CD4-positive, alpha-beta memory T cell (primary cell): ENCODE data around the gene LRRFIP2. TPM values are rescaled to one million over a fixed set of nuclear protein-coding genes. Genes with fewer than 3 reads are reported as not detected.
"Not testable (repeated sequence)": the region's sequence is repeated elsewhere in the genome, so short reads cannot be mapped to it uniquely, and the experiment has no call there.

Experiments
- CTCF ChIA-PET: fragments of 350-600 bp; sonication (Branson Sonifier 250); formaldehyde crosslinking; loops from one replicate; lab custom pipeline; 2021; ENCODE audit warnings: inconsistent platforms; ENCODE audit not compliant: partially characterized antibody; lab: Charles Lee
- POLR2A ChIA-PET: fragments of 350-600 bp; sonication (Branson Sonifier 250); formaldehyde crosslinking; loops from one replicate; lab custom pipeline; 2021; ENCODE audit not compliant: partially characterized antibody; lab: Charles Lee
- DNase-seq, 5 donors: peaks; one replicate each; pipeline versions ENCODE4 v3.0.0 to v3.0.0-alpha.2; 2020 to 2022; ENCODE audit warnings: mixed read lengths in 1 of 5
- H3K27ac ChIP-seq: one replicate; pipeline ENCODE4 v1.7.0; 2013; ENCODE audit warnings: low read depth, low read length
- H3K27me3 ChIP-seq: 2 replicates; pipeline ENCODE4 v1.7.0; 2013; ENCODE audit warnings: mild to moderate bottlenecking, low read length, moderate library complexity; ENCODE audit not compliant: insufficient read depth
- H3K36me3 ChIP-seq: 2 replicates; pipeline ENCODE4 v1.7.0; 2013; ENCODE audit warnings: mild to moderate bottlenecking, low read length, moderate library complexity; ENCODE audit not compliant: insufficient read depth
- H3K4me1 ChIP-seq: 2 replicates; pipeline ENCODE4 v1.7.0; 2013; ENCODE audit warnings: mild to moderate bottlenecking, low read length, moderate library complexity; ENCODE audit not compliant: insufficient read depth
- H3K4me3 ChIP-seq, 2 donors: one replicate each; pipeline ENCODE4 v1.7.0; 2013; ENCODE audit warnings: low read length in 2 of 2, mild to moderate bottlenecking in 1 of 2
- H3K9me3 ChIP-seq, 2 donors: one replicate each; pipeline ENCODE4 v1.7.0; 2013; ENCODE audit warnings: low read length in 2 of 2, control low read depth in 1 of 2; ENCODE audit not compliant: control insufficient read depth in 1 of 2
- H3K27ac Mint-ChIP-seq, 7 donors: one replicate each; pipeline ENCODE4 v1.8.0; 2020 to 2021; ENCODE audit warnings: mixed read lengths in 7 of 7, mild to moderate bottlenecking in 6 of 7, inconsistent platforms in 3 of 7, moderate library complexity in 3 of 7
- H3K27me3 Mint-ChIP-seq, 2 donors: one replicate each; pipeline ENCODE4 v1.8.0; 2020 to 2021; ENCODE audit warnings: mixed read lengths in 2 of 2
- H3K36me3 Mint-ChIP-seq, 2 donors: one replicate each; pipeline ENCODE4 v1.8.0; 2020 to 2021; ENCODE audit warnings: mixed read lengths in 2 of 2, inconsistent platforms in 1 of 2, mild to moderate bottlenecking in 1 of 2
- H3K4me1 Mint-ChIP-seq, 4 donors: one replicate each; pipeline ENCODE4 v1.8.0; 2020 to 2021; ENCODE audit warnings: mixed read lengths in 4 of 4, mild to moderate bottlenecking in 1 of 4
- H3K4me3 Mint-ChIP-seq, 8 donors: one replicate each; pipeline ENCODE4 v1.8.0; 2020 to 2021; ENCODE audit warnings: mixed read lengths in 8 of 8, mild to moderate bottlenecking in 7 of 8, moderate library complexity in 6 of 8, inconsistent platforms in 3 of 8
- H3K9me3 Mint-ChIP-seq, 8 donors: one replicate each; pipeline ENCODE4 v1.8.0; 2020 to 2021; ENCODE audit warnings: mixed read lengths in 8 of 8, mild to moderate bottlenecking in 5 of 8, inconsistent platforms in 3 of 8, moderate library complexity in 1 of 8
- intact Hi-C: fragments of 100-400 bp; cut with micrococcal nuclease; formaldehyde crosslinking; loops from one replicate; pipeline ENCODE4 v1.15.1; 2023
- polyA plus RNA-seq, 2 donors: library from polyadenylated mRNA; unstranded; fragments of 300-500 nt; fragmentation: Illumina TruSeq; gene quantifications; one replicate each; pipeline ENCODE4 v1.2.3, GENCODE V29; 2021
- total RNA-seq, 2 experiments: library from RNA; stranded (reverse); gene quantifications; one replicate each; pipeline ENCODE4 v1.2.3, GENCODE V29; 2021

Gene LRRFIP2
- total RNA-seq (10 to 100 TPM; 27.3 to 29.6 TPM), polyA plus RNA-seq (10 to 100 TPM in 1 of 2 donors, 1 to 10 TPM in 1; 8.2 to 16.7 TPM)

DNA sequence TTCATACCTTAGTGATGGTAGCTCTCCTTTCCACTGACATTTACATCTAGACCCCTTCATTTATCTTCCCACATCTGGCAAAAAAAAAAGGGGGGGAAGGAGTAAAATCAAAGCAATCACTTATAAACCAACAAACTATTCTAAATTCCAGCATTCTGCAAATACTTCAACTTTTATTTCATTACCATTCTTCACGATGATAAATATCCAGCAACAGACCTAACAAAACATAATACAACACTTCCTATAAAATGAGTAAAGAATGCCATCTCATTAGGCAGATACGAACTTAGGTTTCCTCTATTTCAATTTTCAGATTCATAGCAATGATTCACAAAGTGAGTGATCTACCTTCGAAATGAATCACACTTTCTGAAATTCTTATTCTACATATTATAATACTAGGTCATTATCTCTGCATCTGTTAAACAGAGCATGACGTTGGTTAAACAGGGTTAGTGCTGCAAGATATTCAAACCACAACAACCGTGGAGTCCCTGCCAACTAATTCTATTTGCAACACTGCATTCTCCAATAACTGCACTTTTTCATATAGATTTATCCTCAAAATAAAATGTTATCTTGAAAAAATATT, at the start of gene LRRFIP2:
Gene LRRFIP2 (minus strand): TSS at position 51 of the 595 bp plus-strand sequence. CDS start 25,599 bp downstream, outside the sequence.
- peaks cover 8 to 21% of the 10 kb centered on the region in 2 donors for H3K36me3 Mint-ChIP-seq
- no peaks in the 10 kb centered on the region for H3K27me3 ChIP-seq
- CTCF ChIA-PET, result interaction anchor here (0.8 to 1.2 kb wide), 2 partner anchors 27 to 37 kb away, joined by 3 read pairs; no protein-coding TSS in a partner anchor
- H3K9me3 ChIP-seq, result no peaks in the 10 kb centered on the region
- no peaks in the 10 kb centered on the region for H3K36me3 ChIP-seq
- peak within 1 kb of the TSS; percentile 80 for H3K27ac ChIP-seq
- peak; percentile 20 to 73 (median 30) for DNase-seq
- peak within 1 kb of the TSS; percentile 48 to 87 for H3K4me3 ChIP-seq
- H3K27ac Mint-ChIP-seq, result peak within 1 kb of the TSS; percentile 84 to 96 (median 88)
- intact Hi-C loops, result no loop called here
- peaks cover 41% of the 10 kb centered on the region for H3K4me1 ChIP-seq
- H3K9me3 Mint-ChIP-seq, result no peaks in the 10 kb centered on the region
- POLR2A ChIA-PET, result no interaction called here
- H3K4me1 Mint-ChIP-seq, result peaks cover 27 to 49% (median 38%) of the 10 kb centered on the region in 4 donors
- H3K4me3 Mint-ChIP-seq, result peak within 1 kb of the TSS; percentile 90 to 95 (median 92)
- H3K27me3 Mint-ChIP-seq, result no peaks in the 10 kb centered on the region

DNA sequence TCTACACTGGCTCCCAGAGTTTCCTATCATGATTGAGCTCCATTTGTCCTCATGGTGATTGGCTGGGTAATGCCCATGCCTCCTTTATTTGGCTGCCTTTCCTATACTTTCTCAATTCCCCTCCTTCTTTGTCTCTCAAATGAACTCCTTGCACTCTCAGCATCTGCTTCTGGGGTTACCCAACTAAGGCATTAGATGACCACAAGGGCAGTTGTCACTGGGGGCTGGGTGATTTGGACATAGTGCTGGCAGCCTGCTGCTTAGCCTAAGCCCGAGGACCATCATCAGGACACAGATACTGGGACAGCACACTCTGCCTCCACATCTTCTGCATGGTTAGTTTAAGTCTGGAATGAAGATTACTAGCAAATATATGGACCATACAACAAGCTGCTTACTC, 49.2 kb upstream of the LRRFIP2 start:
- Mint-ChIP-seq H3K4me1 (peaks cover 21 to 56% (median 32%) of the 10 kb centered on the region in 4 donors), H3K27ac (peak overlapping the region in 2 of 7 donors; percentile 32 to 71), H3K27me3 (no peaks in the 10 kb centered on the region), H3K4me3 (no peak overlapping the region), H3K36me3 (no peaks in the 10 kb centered on the region), H3K9me3 (no peaks in the 10 kb centered on the region)
- no peak for DNase-seq
- Histone ChIP-seq H3K36me3 (no peaks in the 10 kb centered on the region), H3K27ac (no peak overlapping the region), H3K4me1 (peaks cover 38% of the 10 kb centered on the region), H3K4me3 (no peak overlapping the region), H3K9me3 (no peaks in the 10 kb centered on the region), H3K27me3 (no peaks in the 10 kb centered on the region)
- ChIA-PET CTCF (interaction anchor here (4.5 kb wide), 1 partner anchor 10 kb away, joined by 16 read pairs; no protein-coding TSS in a partner anchor), POLR2A (no interaction called here)
- intact Hi-C loops, result no loop called here

- H3K27me3 Mint-ChIP-seq, result no peaks in the 10 kb centered on the region
- H3K27ac Mint-ChIP-seq, result peak overlapping the region in 3 of 7 donors; percentile 2 to 50 (median 32)
- POLR2A ChIA-PET, result interaction anchor here (0.6 kb wide), 1 partner anchor 119 kb away, joined by 3 read pairs; no protein-coding TSS in a partner anchor
- Histone ChIP-seq H3K27me3 (no peaks in the 10 kb centered on the region), H3K36me3 (no peaks in the 10 kb centered on the region), H3K9me3 (no peaks in the 10 kb centered on the region), H3K4me1 (peaks cover 42% of the 10 kb centered on the region), H3K4me3 (no peak overlapping the region), H3K27ac (no peak overlapping the region)
- H3K9me3 Mint-ChIP-seq, result no peaks in the 10 kb centered on the region
- intact Hi-C loops, result no loop called here
- peaks cover 21 to 52% (median 32%) of the 10 kb centered on the region in 4 donors for H3K4me1 Mint-ChIP-seq
- H3K4me3 Mint-ChIP-seq, result peak overlapping the region in 2 of 8 donors; percentile 31 to 40
- CTCF ChIA-PET, result interaction anchor here (1.7 to 4.5 kb wide), 2 partner anchors 10 to 199 kb away, joined by 4 to 16 read pairs; no protein-coding TSS in a partner anchor
- no peaks in the 10 kb centered on the region for H3K36me3 Mint-ChIP-seq
- no peak for DNase-seq
These were observed 48.8 kb upstream of the LRRFIP2 start for GRCh38 chr3:37223141-37223558.

- ChIA-PET CTCF (interaction anchor here (1.7 to 4.5 kb wide), 2 partner anchors 9 to 198 kb away, joined by 4 to 16 read pairs; no protein-coding TSS in a partner anchor), POLR2A (interaction anchor here (0.6 kb wide), 1 partner anchor 118 kb away, joined by 3 read pairs; no protein-coding TSS in a partner anchor)
- H3K36me3 Mint-ChIP-seq, DNase-seq, H3K4me3 Mint-ChIP-seq, H3K27me3 Mint-ChIP-seq, H3K27ac ChIP-seq, intact Hi-C loops, H3K27me3 ChIP-seq, H3K9me3 ChIP-seq, H3K9me3 Mint-ChIP-seq, H3K36me3 ChIP-seq, H3K4me3 ChIP-seq: not testable (repeated sequence)
- Mint-ChIP-seq H3K27ac (peak overlapping the region in 1 of 7 donors; percentile 2), H3K4me1 (peaks cover 21 to 55% (median 30%) of the 10 kb centered on the region in 4 donors)
- H3K4me1 ChIP-seq, result peaks cover 48% of the 10 kb centered on the region
These were observed 48.2 kb upstream of the LRRFIP2 start for GRCh38 chr3:37222542-37222941.

GRCh38 chr3:37221407-37221806, 47.0 kb upstream of the LRRFIP2 start:
- Histone ChIP-seq H3K4me1 (peaks cover 60% of the 10 kb centered on the region), H3K27me3 (no peaks in the 10 kb centered on the region), H3K9me3 (no peaks in the 10 kb centered on the region), H3K27ac (no peak overlapping the region), H3K36me3 (no peaks in the 10 kb centered on the region), H3K4me3 (no peak overlapping the region)
- ChIA-PET POLR2A (no interaction called here), CTCF (interaction anchor here (1.7 to 4.5 kb wide), 2 partner anchors 8 to 197 kb away, joined by 4 to 16 read pairs; no protein-coding TSS in a partner anchor)
- intact Hi-C loops, result no loop called here
- Mint-ChIP-seq H3K9me3 (no peaks in the 10 kb centered on the region), H3K4me1 (peaks cover 25 to 61% (median 33%) of the 10 kb centered on the region in 4 donors), H3K4me3 (no peak overlapping the region), H3K36me3 (no peaks in the 10 kb centered on the region), H3K27me3 (no peaks in the 10 kb centered on the region), H3K27ac (peak overlapping the region in 1 of 7 donors; percentile 62)
- no peak for DNase-seq

DNA sequence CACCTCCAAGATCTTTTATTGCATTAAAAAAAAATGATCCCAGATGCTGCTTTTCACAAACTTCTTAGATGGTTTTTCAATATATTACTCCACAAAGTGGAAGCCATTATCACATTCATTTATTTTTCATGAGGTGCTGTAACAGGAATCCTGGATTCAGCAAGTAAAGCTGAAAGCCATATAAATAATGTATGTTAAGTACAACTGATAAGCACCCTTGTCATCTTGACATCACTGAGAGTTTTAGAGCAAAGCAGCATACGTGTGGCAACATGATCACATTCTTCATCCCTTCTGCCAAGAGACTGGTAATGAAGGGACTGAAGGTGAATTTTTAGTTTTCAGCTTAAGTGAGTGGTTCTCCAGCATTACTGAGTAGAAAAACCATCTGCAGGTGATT, 44.9 kb upstream of the LRRFIP2 start:
- no peak overlapping the region for H3K4me3 ChIP-seq
- intact Hi-C loops, result loop anchor here (10.0 kb wide), 1 partner anchor 104 kb away; no protein-coding TSS in a partner anchor
- Mint-ChIP-seq H3K4me1 (peaks cover 23 to 62% (median 32%) of the 10 kb centered on the region in 4 donors), H3K4me3 (peak overlapping the region in 3 of 8 donors; percentile 21 to 52 (median 46)), H3K27me3 (no peaks in the 10 kb centered on the region), H3K36me3 (no peaks in the 10 kb centered on the region), H3K27ac (peak overlapping the region in 3 of 7 donors; percentile 36 to 84 (median 70)), H3K9me3 (no peaks in the 10 kb centered on the region)
- H3K27ac ChIP-seq, result no peak overlapping the region
- ChIA-PET CTCF (interaction anchor here (0.7 to 1.2 kb wide), 3 partner anchors 41 to 196 kb away, joined by 4 to 6 read pairs (median 5); no protein-coding TSS in a partner anchor), POLR2A (no interaction called here)
- no peaks in the 10 kb centered on the region for H3K9me3 ChIP-seq
- peaks cover 60% of the 10 kb centered on the region for H3K4me1 ChIP-seq
- no peaks in the 10 kb centered on the region for H3K36me3 ChIP-seq
- H3K27me3 ChIP-seq, result no peaks in the 10 kb centered on the region
- no peak for DNase-seq

GRCh38 chr3:37218206-37218605, 43.8 kb upstream of the LRRFIP2 start:
- peak overlapping the region; percentile 49 for H3K27ac ChIP-seq
- no peaks in the 10 kb centered on the region for H3K27me3 ChIP-seq
- intact Hi-C loops, result loop anchor here (10.0 kb wide), 1 partner anchor 103 kb away; no protein-coding TSS in a partner anchor

More at GRCh38 chr3:37218206-37218605, 43.8 kb upstream of the LRRFIP2 start:
- H3K4me1 ChIP-seq, result peaks cover 56% of the 10 kb centered on the region
- no peak for DNase-seq
- no peaks in the 10 kb centered on the region for H3K36me3 ChIP-seq
- Mint-ChIP-seq H3K27me3 (no peaks in the 10 kb centered on the region), H3K4me1 (peaks cover 18 to 56% (median 30%) of the 10 kb centered on the region in 4 donors), H3K36me3 (no peaks in the 10 kb centered on the region), H3K27ac (peak overlapping the region in 5 of 7 donors; percentile 37 to 79 (median 71)), H3K4me3 (peak overlapping the region in 1 of 8 donors; percentile 17), H3K9me3 (no peaks in the 10 kb centered on the region)
- no peaks in the 10 kb centered on the region for H3K9me3 ChIP-seq
- ChIA-PET POLR2A (interaction anchor here (0.8 to 1.2 kb wide), 2 partner anchors 36 to 226 kb away, joined by 4 to 7 read pairs; partner anchors contain the start of genes EPM2AIP1 and MLH1), CTCF (interaction anchor here (0.8 to 1.8 kb wide), 5 partner anchors 8 to 225 kb away, joined by 3 to 8 read pairs (median 3); partner anchors contain the start of genes EPM2AIP1 and MLH1)
- no peak overlapping the region for H3K4me3 ChIP-seq
